Lower leg skin (tissue), 4 donors: ENCODE data around the gene CLNS1A. TPM values are rescaled to one million over a fixed set of nuclear protein-coding genes. Genes with fewer than 3 reads are reported as not detected.

Experiments
- DNase-seq, 2 donors: peaks; one replicate each; pipeline ENCODE4 v3.0.0-alpha.2; 2019; ENCODE audit warnings: low spot score in 2 of 2
- H3K4me3 ChIP-seq: fragments of 200-600 bp; sonication (generic); 2 replicates; pipeline ENCODE4 v1.5.1; 2017; ENCODE audit warnings: mild to moderate bottlenecking, low read depth; ENCODE audit not compliant: poor library complexity, severe bottlenecking
- CTCF ChIP-seq, 3 donors: fragments of 450-650 bp; IDR thresholded peaks; one replicate each; pipeline ENCODE4 v1.5.1; 2016; ENCODE audit warnings: antibody characterized with exemption in 3 of 3, mild to moderate bottlenecking in 3 of 3, moderate library complexity in 2 of 3
- POLR2A ChIP-seq, 2 donors: fragments of 450-650 bp; IDR thresholded peaks; one replicate each; pipeline ENCODE4 v1.6.1; 2016 to 2017; ENCODE audit warnings: antibody characterized with exemption in 2 of 2, mild to moderate bottlenecking in 1 of 2, moderate library complexity in 1 of 2
- whole genome bisulfite sequencing, 2 donors: methylation state at CpG; one replicate each; pipeline ENCODE4 v1.1.5; 2018; 5-methylcytosine and 5-hydroxymethylcytosine counted together
- intact Hi-C: fragments of 100-400 bp; cut with DNase I; formaldehyde crosslinking; loops from one replicate; pipeline ENCODE4 v1.15.0; 2023; ENCODE audit warnings: low total_unique reads
- total RNA-seq, 4 donors: library from RNA; depleted of rRNA; stranded (reverse); fragments of >200 nt; gene quantifications; one replicate each; pipeline ENCODE4 v1.1.0, GENCODE V29; 2016

CLNS1A gene
- total RNA-seq, 4 donors from 2014 or later, result 57.3 to 89.1 (median 65.4) TPM

GRCh38 chr11:77668760-77669159 lies 31.2 kb upstream of the CLNS1A start:
- TF ChIP-seq CTCF (IDR thresholded peaks at IDR 0.05) (no peak), POLR2A (IDR thresholded peaks at IDR 0.05) (no peak)
- WGBS, 2 donors, result 94 to 98% methylated on average over 3 of the region's 3 CpGs
- no peak overlapping the region for H3K4me3 ChIP-seq
- intact Hi-C loops, result no loop called here
- DNase-seq, result no peak

GRCh38 chr11:77665240-77665965 lies 27.8 kb upstream of the CLNS1A start:
- intact Hi-C loops, result no loop called here
- no peak for DNase-seq
- no peak for TF ChIP-seq POLR2A (IDR thresholded peaks at IDR 0.05)
- TF ChIP-seq CTCF (IDR thresholded peaks at IDR 0.05), result no peak
- 87 to 92% methylated on average over 7 of the region's 7 CpGs for WGBS, 2 donors
- no peak overlapping the region for H3K4me3 ChIP-seq

DNA sequence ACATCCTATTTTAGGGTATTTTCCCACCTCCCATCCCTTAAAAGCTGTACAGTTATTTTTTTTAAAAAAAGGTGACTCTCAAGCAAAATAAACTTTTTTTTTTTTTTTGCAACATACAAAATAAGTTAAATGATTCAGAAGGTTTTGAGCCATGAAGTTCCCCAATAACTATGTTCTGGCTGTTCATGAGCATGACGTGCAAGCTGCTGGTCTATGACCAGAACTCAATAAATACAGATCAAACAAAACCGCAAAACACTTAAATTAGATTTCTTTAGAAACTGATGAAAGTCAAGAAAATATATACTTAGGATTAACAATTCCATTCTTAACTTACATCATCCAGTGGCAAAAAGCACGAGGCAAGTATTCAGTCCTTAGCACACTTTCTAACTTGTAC lies 24.1 kb upstream of the CLNS1A start:
- WGBS, 2 donors, result 82% methylated on average over 3 of the region's 3 CpGs
- intact Hi-C loops, result loop anchor here (2.0 kb wide), 1 partner anchor 61 kb away; no protein-coding TSS in a partner anchor

DNA sequence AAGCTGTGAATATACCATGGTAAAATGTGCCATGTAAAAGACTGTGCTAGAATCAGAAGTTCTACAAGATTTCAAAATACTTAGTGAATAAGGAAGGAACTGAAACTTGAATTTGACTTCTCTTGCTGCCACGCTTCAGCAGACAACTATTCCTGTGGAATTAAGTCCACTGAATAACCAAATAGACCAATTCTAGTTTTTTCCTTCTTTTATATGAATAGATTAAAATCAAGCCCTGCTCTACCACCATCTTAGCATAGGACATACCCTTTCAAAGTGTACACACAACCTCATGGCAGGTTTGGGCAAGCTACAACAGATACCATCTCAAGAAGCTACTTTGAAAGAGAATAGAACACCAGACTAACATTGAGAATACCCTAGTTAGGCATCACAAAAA lies 23.4 kb upstream of the CLNS1A start:
- intact Hi-C loops, result no loop called here
- H3K4me3 ChIP-seq, result no peak overlapping the region
- TF ChIP-seq CTCF (IDR thresholded peaks at IDR 0.05), result no peak
- TF ChIP-seq POLR2A (IDR thresholded peaks at IDR 0.05), result no peak
- WGBS, 2 donors, result 57 to 62% methylated on average over 1 of the region's 1 CpG
- DNase-seq, result no peak

More for the DNA sequence above, 24.1 kb upstream of the CLNS1A start:
- no peak for TF ChIP-seq CTCF (IDR thresholded peaks at IDR 0.05)
- TF ChIP-seq POLR2A (IDR thresholded peaks at IDR 0.05), result no peak
- no peak overlapping the region for H3K4me3 ChIP-seq
- DNase-seq, result no peak

- no peak for TF ChIP-seq CTCF (IDR thresholded peaks at IDR 0.05)
- TF ChIP-seq POLR2A (IDR thresholded peaks at IDR 0.05), result no peak
- H3K4me3 ChIP-seq, result no peak overlapping the region
- no peak for DNase-seq
- 71 to 75% methylated on average over 4 of the region's 4 CpGs for WGBS, 2 donors
- intact Hi-C loops, result no loop called here
These were observed 20.8 kb upstream of the CLNS1A start for GRCh38 chr11:77658213-77659013.
